Sigmoid colon (tissue), 4 donors: ENCODE data around the gene P3H3.

Source experiments
- EP300 ChIP-seq, 4 donors: sonication (generic); formaldehyde crosslinking; IDR thresholded peaks; one replicate each; pipeline ENCODE4 v1.6.1; 2017; ENCODE audit warnings: antibody characterized with exemption in 4 of 4
- POLR2A ChIP-seq, 2 donors: fragments of 450-650 bp; IDR thresholded peaks; one replicate each; pipeline ENCODE4 v1.6.1; 2016; ENCODE audit warnings: antibody characterized with exemption in 2 of 2, mild to moderate bottlenecking in 2 of 2, moderate library complexity in 2 of 2
- POLR2AphosphoS5 ChIP-seq, 4 donors: sonication (generic); formaldehyde crosslinking; IDR thresholded peaks; one replicate each; pipeline ENCODE4 v1.6.1; 2017; ENCODE audit warnings: antibody characterized with exemption in 4 of 4
- TF ChIP-seq, protein P1 (sequence below), 4 experiments: fragments of 450-650 bp in 3 of 4; fragments of 200-600 bp in 1 of 4; IDR thresholded peaks; one replicate each; pipeline ENCODE4 v1.5.1; 2016 to 2019; ENCODE audit warnings: antibody characterized with exemption in 4 of 4, mild to moderate bottlenecking in 3 of 4, moderate library complexity in 2 of 4

DNA sequence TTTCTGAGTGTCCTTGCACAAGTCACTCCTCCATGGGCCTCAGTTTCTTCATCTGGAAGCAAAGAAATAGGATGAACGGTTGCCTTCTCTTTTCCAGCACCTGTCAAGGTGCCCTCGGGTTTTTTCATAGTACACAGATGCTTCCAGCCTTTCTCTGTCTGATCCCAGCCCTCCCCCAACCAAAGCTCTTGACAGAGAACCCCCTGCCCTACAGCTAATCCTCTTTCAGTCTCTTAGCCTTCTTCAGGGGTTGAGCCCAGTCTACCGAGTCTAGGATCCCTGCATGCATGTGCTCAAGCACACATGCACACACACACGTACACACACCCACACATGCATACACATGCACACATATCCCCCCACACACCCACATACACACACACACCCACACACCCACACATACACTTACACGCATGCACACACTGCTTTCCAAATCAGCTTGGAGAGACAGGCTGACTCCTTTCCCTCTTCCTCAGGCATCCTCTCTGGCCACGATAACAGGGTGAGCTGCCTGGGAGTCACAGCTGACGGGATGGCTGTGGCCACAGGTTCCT lies 18.2 kb downstream of the P3H3 start:
- TF ChIP-seq, protein P1, sequence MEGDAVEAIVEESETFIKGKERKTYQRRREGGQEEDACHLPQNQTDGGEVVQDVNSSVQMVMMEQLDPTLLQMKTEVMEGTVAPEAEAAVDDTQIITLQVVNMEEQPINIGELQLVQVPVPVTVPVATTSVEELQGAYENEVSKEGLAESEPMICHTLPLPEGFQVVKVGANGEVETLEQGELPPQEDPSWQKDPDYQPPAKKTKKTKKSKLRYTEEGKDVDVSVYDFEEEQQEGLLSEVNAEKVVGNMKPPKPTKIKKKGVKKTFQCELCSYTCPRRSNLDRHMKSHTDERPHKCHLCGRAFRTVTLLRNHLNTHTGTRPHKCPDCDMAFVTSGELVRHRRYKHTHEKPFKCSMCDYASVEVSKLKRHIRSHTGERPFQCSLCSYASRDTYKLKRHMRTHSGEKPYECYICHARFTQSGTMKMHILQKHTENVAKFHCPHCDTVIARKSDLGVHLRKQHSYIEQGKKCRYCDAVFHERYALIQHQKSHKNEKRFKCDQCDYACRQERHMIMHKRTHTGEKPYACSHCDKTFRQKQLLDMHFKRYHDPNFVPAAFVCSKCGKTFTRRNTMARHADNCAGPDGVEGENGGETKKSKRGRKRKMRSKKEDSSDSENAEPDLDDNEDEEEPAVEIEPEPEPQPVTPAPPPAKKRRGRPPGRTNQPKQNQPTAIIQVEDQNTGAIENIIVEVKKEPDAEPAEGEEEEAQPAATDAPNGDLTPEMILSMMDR (IDR thresholded peaks at IDR 0.05) = no peak
- no peak for TF ChIP-seq POLR2A (IDR thresholded peaks at IDR 0.05)
- TF ChIP-seq EP300 (IDR thresholded peaks at IDR 0.05) = no peak
- TF ChIP-seq POLR2AphosphoS5 (IDR thresholded peaks at IDR 0.05) = no peak
